Bronchial epithelial cell (primary cell): ENCODE measurements around the gene TSPAN18. TPM values are rescaled to one million over a fixed set of nuclear protein-coding genes. Genes with fewer than 3 reads are reported as not detected.

Experiments used
- DNase-seq: peaks from one replicate; pipeline ENCODE4 v3.0.0-alpha.2; 2010; ENCODE audit warnings: low read depth
- FAIRE-seq: peaks from 2 replicates; lab custom pipeline; 2011; peaks lifted over from hg19 to GRCh38; lab: Jason Lieb, UNC
- H3K27me3 ChIP-seq: 2 replicates; pipeline ENCODE4 v1.5.1; 2011; ENCODE audit warnings: low read length; ENCODE audit not compliant: control insufficient read depth, insufficient read depth
- H3K36me3 ChIP-seq: 2 replicates; pipeline ENCODE4 v1.5.1; 2011; ENCODE audit warnings: low read length; ENCODE audit not compliant: control insufficient read depth, insufficient read depth
- H3K4me3 ChIP-seq: 2 replicates; pipeline ENCODE4 v1.5.1; 2011; ENCODE audit warnings: mild to moderate bottlenecking, low read depth, low read length, control low read depth
- total RNA-seq: library from RNA; depleted of rRNA; stranded (reverse); fragments of >200 nt; gene quantifications from 2 replicates; pipeline ENCODE4 v1.2.1, GENCODE V29; 2014
- TF ChIP-seq, protein P1 (sequence below): IDR thresholded peaks from 2 replicates; pipeline ENCODE4 v1.5.1; 2011; ENCODE audit warnings: mild to moderate bottlenecking, moderate library complexity, low read length, control low read depth, inconsistent platforms; ENCODE audit not compliant: insufficient read depth, severe bottlenecking

TSPAN18 gene
- total RNA-seq, 1 donor from 2014 or later, result not detected

DNA sequence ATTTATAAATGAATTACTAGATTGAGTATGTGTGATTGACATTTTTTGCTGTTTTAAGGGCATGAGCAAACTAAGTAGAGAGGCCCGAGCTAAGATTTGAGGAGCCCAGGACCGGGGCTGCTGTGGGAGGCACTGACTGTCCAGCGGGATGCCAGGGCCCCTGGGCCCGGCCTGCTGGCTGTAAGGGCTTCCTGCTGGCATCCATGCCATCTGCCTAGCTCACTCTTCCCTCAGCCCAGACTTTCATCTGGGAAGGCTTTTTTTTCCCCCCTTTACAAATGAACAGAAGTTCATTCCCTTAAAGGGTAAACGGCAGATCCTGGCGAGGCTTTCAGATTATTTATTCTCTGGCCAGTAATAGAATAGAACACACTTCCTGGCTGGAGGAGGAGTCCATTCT lies 239.9 kb downstream of the TSPAN18 start:
- FAIRE-seq (no peak), DNase-seq (no peak)
- Histone ChIP-seq H3K27me3 (peaks cover 6% of the 10 kb centered on the region), H3K36me3 (no peaks in the 10 kb centered on the region), H3K4me3 (no peak overlapping the region)
- TF ChIP-seq, protein P1, sequence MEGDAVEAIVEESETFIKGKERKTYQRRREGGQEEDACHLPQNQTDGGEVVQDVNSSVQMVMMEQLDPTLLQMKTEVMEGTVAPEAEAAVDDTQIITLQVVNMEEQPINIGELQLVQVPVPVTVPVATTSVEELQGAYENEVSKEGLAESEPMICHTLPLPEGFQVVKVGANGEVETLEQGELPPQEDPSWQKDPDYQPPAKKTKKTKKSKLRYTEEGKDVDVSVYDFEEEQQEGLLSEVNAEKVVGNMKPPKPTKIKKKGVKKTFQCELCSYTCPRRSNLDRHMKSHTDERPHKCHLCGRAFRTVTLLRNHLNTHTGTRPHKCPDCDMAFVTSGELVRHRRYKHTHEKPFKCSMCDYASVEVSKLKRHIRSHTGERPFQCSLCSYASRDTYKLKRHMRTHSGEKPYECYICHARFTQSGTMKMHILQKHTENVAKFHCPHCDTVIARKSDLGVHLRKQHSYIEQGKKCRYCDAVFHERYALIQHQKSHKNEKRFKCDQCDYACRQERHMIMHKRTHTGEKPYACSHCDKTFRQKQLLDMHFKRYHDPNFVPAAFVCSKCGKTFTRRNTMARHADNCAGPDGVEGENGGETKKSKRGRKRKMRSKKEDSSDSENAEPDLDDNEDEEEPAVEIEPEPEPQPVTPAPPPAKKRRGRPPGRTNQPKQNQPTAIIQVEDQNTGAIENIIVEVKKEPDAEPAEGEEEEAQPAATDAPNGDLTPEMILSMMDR, result no peak

DNA sequence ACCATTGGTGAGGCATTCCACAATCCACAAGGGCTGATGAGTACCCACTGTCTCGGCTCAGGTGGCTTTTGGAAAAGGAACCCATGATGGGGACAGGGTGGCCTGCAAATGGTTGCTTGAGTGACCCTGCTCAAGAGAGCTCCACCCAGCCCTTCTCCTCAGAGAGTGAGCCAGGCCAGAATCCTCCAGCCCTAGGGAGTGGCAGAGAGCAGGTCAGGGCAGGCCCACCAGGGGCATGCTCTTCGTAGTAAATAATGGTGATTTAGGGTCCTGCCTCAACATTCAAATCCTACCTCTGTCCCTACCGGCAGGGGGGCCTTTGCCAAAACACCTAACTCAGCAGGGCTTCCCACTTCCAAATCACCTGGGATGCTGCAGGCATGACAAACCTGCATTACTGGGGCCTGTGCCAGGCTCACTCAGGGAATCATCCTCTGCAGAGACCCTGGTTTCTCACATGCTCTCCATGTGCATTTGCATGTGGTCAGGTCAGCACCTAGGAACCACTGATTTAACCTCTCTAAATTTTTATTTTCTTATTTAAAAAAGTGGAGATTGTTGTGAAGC lies 241.3 kb downstream of the TSPAN18 start:
- DNase-seq, result no peak
- H3K27me3 ChIP-seq, result peaks cover 6% of the 10 kb centered on the region
- TF ChIP-seq, protein P1, result no peak
- no peak overlapping the region for H3K4me3 ChIP-seq
- no peak for FAIRE-seq
- H3K36me3 ChIP-seq, result no peaks in the 10 kb centered on the region

DNA sequence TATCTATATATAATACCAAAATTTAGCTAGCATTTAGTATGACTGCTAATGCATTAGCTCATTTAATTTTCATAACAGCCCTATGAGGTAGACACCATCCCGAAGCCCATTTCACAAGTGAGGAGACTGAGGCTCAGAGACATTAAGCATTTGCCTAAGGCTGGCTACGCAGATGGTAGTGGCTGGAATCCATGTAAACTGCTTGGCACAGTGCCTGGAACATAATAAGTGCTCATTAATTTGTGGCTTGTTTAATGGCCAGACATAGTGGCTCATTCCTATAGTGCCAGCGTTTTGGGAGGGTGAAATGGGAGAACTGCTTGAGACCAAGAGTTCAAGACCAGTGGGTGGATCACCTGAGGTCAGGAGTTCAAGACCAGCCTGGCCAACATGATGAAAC lies 241.7 kb downstream of the TSPAN18 start:
- Histone ChIP-seq H3K36me3 (no peaks in the 10 kb centered on the region), H3K4me3 (no peak overlapping the region), H3K27me3 (peaks cover 6% of the 10 kb centered on the region)
- FAIRE-seq (no peak), DNase-seq (no peak)
- TF ChIP-seq, protein P1, result no peak

DNA sequence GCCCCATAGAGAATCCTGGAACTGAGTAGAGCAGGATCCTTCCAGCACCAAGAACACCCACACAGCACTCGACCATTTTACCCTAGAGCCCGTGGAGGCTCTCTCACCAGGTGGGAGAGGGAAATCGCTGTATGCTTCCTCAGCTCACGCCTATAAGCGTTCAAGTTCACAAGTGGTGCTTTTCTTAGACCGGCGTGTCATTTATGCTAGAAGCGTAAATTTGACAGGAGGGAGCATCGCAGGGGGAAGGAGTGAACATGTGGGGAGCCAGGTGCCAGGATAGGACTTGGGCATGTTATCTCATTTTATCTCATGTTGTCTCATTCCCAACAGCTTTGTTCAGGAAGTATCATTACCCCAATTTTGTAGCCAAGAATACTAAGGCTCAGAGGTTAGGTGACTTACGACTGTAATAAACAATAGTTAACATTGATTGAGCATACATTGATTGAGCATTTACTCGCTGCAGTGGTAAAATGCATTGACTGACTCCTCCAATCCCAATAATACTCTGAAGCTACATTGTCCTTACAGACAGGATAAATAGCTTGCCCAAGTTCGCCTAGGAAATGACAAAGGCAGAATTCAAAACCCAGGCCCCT lies 243.0 kb downstream of the TSPAN18 start:
- TF ChIP-seq, protein P1, result no peak
- no peak overlapping the region for H3K4me3 ChIP-seq
- FAIRE-seq (no peak), DNase-seq (no peak)
- peaks cover 2% of the 10 kb centered on the region for H3K27me3 ChIP-seq
- H3K36me3 ChIP-seq, result no peaks in the 10 kb centered on the region

DNA sequence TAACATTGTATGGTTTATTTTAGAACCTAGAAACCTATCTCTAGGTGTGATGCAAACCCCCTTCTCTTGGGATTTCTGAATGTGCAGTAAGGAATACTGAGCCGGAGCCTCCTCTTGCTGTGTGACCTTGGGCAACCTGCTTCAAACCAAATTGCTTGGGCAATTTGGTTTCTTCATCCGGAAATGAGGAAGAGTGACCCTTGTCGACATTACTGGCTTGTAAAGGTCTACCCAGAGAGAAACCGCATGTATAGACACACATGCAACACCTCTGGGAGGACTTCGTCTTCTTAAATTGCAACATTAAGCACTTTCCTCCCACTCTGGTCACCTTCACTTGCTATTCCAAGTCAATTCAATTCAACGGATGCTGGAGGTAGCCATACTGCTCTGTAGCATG lies 243.5 kb downstream of the TSPAN18 start:
- FAIRE-seq (no peak), DNase-seq (no peak)
- Histone ChIP-seq H3K27me3 (peaks cover 2% of the 10 kb centered on the region), H3K4me3 (no peak overlapping the region), H3K36me3 (no peaks in the 10 kb centered on the region)
- TF ChIP-seq, protein P1, result no peak

DNA sequence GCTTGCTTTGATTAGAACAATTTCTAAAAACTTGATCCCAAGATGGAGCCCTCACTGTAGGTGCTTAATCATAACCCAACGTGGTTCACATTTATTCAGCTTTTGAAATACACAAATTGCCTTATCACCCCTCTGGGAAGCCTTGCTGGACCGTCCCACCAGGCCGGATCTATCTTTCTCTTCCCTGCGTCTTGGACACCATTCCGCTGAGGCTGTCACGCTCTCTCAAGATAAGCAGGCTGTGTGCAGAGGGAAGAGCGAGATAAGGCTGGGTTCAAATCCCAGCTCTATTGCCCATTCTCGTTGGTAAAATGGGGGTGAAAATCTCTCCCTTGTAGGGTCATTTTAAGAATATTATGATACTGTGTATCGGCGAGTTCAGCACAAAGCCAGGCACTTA lies 244.4 kb downstream of the TSPAN18 start:
- DNase-seq (no peak), FAIRE-seq (no peak)
- Histone ChIP-seq H3K36me3 (no peaks in the 10 kb centered on the region), H3K4me3 (no peak overlapping the region), H3K27me3 (peaks cover 2% of the 10 kb centered on the region)
- TF ChIP-seq, protein P1, result no peak
